Keratinocyte (primary cell): ENCODE measurements around the gene NTSR1. TPM values are rescaled to one million over a fixed set of nuclear protein-coding genes. Genes with fewer than 3 reads are reported as not detected.

Experiments
- DNase-seq: peaks from one replicate; pipeline ENCODE4 v3.0.0-alpha.2; 2011; ENCODE audit warnings: low read depth, missing footprints, low spot score
- FAIRE-seq: peaks from 2 replicates; lab custom pipeline; 2011; peaks lifted over from hg19 to GRCh38; lab: Jason Lieb, UNC
- H2AFZ ChIP-seq: 2 replicates; pipeline ENCODE4 v1.6.0; 2012; ENCODE audit warnings: low read length, control low read depth, inconsistent platforms; ENCODE audit not compliant: control insufficient read depth
- H3K27ac ChIP-seq: 2 replicates; pipeline ENCODE4 v1.5.1; 2011; ENCODE audit warnings: low read length; ENCODE audit not compliant: control insufficient read depth, insufficient read depth
- H3K27me3 ChIP-seq: 3 replicates; pipeline ENCODE4 v1.6.0; 2011; ENCODE audit warnings: low read length; ENCODE audit not compliant: control insufficient read depth, insufficient read depth; ENCODE audit errors: extremely low read depth
- H3K36me3 ChIP-seq, 2 experiments: 2 replicates in 1 of 2; 3 replicates in 1 of 2; pipeline ENCODE4 v1.5.1; 2011; ENCODE audit warnings: low read length in 2 of 2, mild to moderate bottlenecking in 1 of 2; ENCODE audit not compliant: control insufficient read depth in 2 of 2, insufficient read depth in 2 of 2; ENCODE audit errors: extremely low read depth in 1 of 2
- H3K4me1 ChIP-seq: 3 replicates; pipeline ENCODE4 v1.5.1; 2011; ENCODE audit warnings: low read length; ENCODE audit not compliant: control insufficient read depth, insufficient read depth; ENCODE audit errors: extremely low read depth
- H3K4me2 ChIP-seq: 3 replicates; pipeline ENCODE4 v1.6.0; 2011; ENCODE audit warnings: low read depth, low read length; ENCODE audit not compliant: control insufficient read depth, insufficient read depth; ENCODE audit errors: extremely low read depth
- H3K4me3 ChIP-seq, 3 experiments: fragments of 200-600 bp in 1 of 3; sonication (generic) in 1 of 3; 2 replicates in 2 of 3; 3 replicates in 1 of 3; pipeline ENCODE4 v1.5.1; 2011 to 2016; ENCODE audit warnings: low read length in 3 of 3, mild to moderate bottlenecking in 3 of 3, control low read depth in 2 of 3, inconsistent platforms in 1 of 3, low read depth in 1 of 3, mixed read lengths in 1 of 3, mixed run types in 1 of 3, moderate library complexity in 1 of 3; ENCODE audit not compliant: control insufficient read depth in 2 of 3, insufficient read depth in 2 of 3; ENCODE audit errors: extremely low read depth in 1 of 3
- H3K79me2 ChIP-seq: 2 replicates; pipeline ENCODE4 v1.6.0; 2012; ENCODE audit warnings: low read length; ENCODE audit not compliant: control insufficient read depth, insufficient read depth
- H3K9ac ChIP-seq: 3 replicates; pipeline ENCODE4 v1.6.0; 2011; ENCODE audit warnings: low read length; ENCODE audit not compliant: control insufficient read depth, insufficient read depth; ENCODE audit errors: extremely low read depth
- H3K9me1 ChIP-seq: 3 replicates; pipeline ENCODE4 v1.6.0; 2011; ENCODE audit warnings: low read length; ENCODE audit not compliant: control insufficient read depth, insufficient read depth; ENCODE audit errors: extremely low read depth
- H3K9me3 ChIP-seq: 2 replicates; pipeline ENCODE4 v1.5.1; 2012; ENCODE audit warnings: low read depth, low read length; ENCODE audit not compliant: control insufficient read depth
- H4K20me1 ChIP-seq: 3 replicates; pipeline ENCODE4 v1.6.0; 2011; ENCODE audit warnings: low read length; ENCODE audit not compliant: control insufficient read depth, insufficient read depth; ENCODE audit errors: extremely low read depth
- CTCF ChIP-seq, 3 experiments: IDR thresholded peaks in 1 of 3; conservative IDR thresholded peaks in 1 of 3; optimal IDR thresholded peaks in 1 of 3; 2 replicates in 2 of 3; 3 replicates in 1 of 3; pipeline versions ENCODE3 to v1.5.1; 2011; ENCODE audit warnings: low read length in 3 of 3, mild to moderate bottlenecking in 3 of 3, moderate library complexity in 2 of 3, control low read depth in 1 of 3, inconsistent platforms in 1 of 3; ENCODE audit not compliant: insufficient read depth in 2 of 3; ENCODE audit errors: extremely low read depth in 1 of 3
- EZH2 ChIP-seq: IDR thresholded peaks from one replicate; pipeline ENCODE4 v1.6.1; 2012; ENCODE audit warnings: inconsistent platforms, mild to moderate bottlenecking, low read length, moderate library complexity
- dilution Hi-C: fragments of 300-500 bp; cut with MboI; formaldehyde crosslinking; loops from one replicate; pipeline ENCODE4 v1.7.0; 2020; ENCODE audit warnings: low sequenced_read_pairs; ENCODE audit not compliant: extremely low pct_ligation_motif_present
- polyA plus RNA-seq, 5 experiments: library from polyadenylated mRNA; depleted of rRNA in 3 of 5; stranded (reverse) in 3 of 5; stranded (forward) in 1 of 5; unstranded in 1 of 5; fragments of >200 nt; gene quantifications; 1 replicate in 1 of 5; 2 replicates in 3 of 5; 3 replicates in 1 of 5; pipeline versions ENCODE4 v1.2.1 to v1.2.3, GENCODE V29; 2011 to 2012; ENCODE audit warnings: missing spikeins in 2 of 5, low read depth in 1 of 5, low replicate concordance in 1 of 5

NTSR1 gene
- polyA plus RNA-seq, 1 donor (not counting 4 experiments of a cell fraction or from before 2014, with no cell fraction given) = 0.55 TPM

GRCh38 chr20:62760856-62761758, 52.5 kb downstream of the NTSR1 start:
- FAIRE-seq = no peak
- no peaks in the 10 kb centered on the region for H3K79me2 ChIP-seq
- H3K4me3 ChIP-seq = no peak overlapping the region
- peaks cover 2% of the 10 kb centered on the region for H4K20me1 ChIP-seq
- dilution Hi-C loops = no loop called here
- no peaks in the 10 kb centered on the region for H3K9me3 ChIP-seq
- H3K4me1 ChIP-seq = peaks cover 3% of the 10 kb centered on the region
- TF ChIP-seq CTCF (optimal IDR thresholded peaks at IDR 0.05 in 1 of 3, IDR thresholded peaks at IDR 0.05 in 1 of 3, conservative IDR thresholded peaks at IDR 0.05 in 1 of 3; ENCODE audit: extremely low read depth in 1 of 3, insufficient read depth in 2 of 3, low read length in 3 of 3) (no peak), EZH2 (no peak)
- H3K4me2 ChIP-seq = no peak overlapping the region
- H3K36me3 ChIP-seq = no peaks in the 10 kb centered on the region
- no peak overlapping the region for H2AFZ ChIP-seq
- peaks cover 26% of the 10 kb centered on the region for H3K27me3 ChIP-seq
- H3K27ac ChIP-seq = no peak overlapping the region
- no peak for DNase-seq
- H3K9me1 ChIP-seq = peaks cover 2% of the 10 kb centered on the region
- no peak overlapping the region for H3K9ac ChIP-seq

- DNase-seq (no peak), FAIRE-seq (no peak)
- Histone ChIP-seq H3K4me1 (no peaks in the 10 kb centered on the region), H4K20me1 (peaks cover 2% of the 10 kb centered on the region), H3K79me2 (no peaks in the 10 kb centered on the region), H3K9ac (no peak overlapping the region), H3K36me3 (no peaks in the 10 kb centered on the region), H3K4me3 (no peak overlapping the region), H2AFZ (no peak overlapping the region), H3K9me3 (no peaks in the 10 kb centered on the region), H3K27me3 (peaks cover 27% of the 10 kb centered on the region), H3K27ac (no peak overlapping the region), H3K9me1 (no peaks in the 10 kb centered on the region), H3K4me2 (no peak overlapping the region)
- TF ChIP-seq EZH2 (no peak), CTCF (optimal IDR thresholded peaks at IDR 0.05 in 1 of 3, IDR thresholded peaks at IDR 0.05 in 1 of 3, conservative IDR thresholded peaks at IDR 0.05 in 1 of 3; ENCODE audit: extremely low read depth in 1 of 3, insufficient read depth in 2 of 3, low read length in 3 of 3) (no peak)
- dilution Hi-C loops = no loop called here
These were observed 53.1 kb downstream of the NTSR1 start for GRCh38 chr20:62761759-62762131.
